GM04504 (cell line): ENCODE results near the gene IBA57.

ENCODE experiments used
- DNase-seq: peaks from one replicate; pipeline ENCODE4 v3.0.0-alpha.2; 2012; ENCODE audit warnings: low read depth

The IBA57 gene

DNA sequence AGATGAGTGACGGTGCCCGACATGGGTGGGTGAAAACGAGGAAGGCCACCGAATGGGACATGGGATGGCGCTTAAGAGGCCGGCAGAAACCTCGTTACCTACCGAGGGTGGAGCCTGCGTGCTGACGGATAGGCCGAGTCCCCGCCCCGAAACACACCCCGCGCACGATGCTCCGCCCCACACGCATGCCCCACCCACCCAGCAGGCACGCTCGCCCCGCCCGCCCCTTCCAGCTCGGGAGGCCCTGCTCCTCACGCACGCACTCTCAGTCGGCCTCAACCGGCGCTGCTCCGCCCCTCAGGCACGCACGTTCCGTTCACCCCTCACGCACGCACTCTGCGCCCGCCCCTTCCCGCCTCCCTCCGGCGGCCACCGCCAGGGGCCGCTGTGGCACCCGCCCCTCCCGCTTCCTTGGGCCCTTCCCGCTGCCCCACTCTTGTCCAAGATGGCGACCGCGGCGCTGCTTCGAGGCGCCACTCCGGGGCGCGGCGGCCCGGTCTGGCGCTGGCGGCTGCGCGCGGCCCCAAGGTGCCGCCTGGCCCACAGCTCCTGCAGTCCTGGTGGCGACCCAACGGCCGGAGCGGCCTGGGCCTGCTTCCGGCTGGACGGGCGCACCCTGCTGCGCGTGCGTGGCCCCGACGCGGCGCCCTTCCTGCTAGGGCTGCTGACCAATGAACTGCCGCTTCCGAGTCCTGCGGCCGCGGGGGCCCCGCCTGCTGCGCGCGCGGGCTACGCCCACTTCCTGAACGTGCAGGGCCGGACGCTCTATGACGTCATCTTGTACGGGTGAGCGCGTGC, at the start of gene IBA57:
Gene IBA57, plus strand, starts transcription at position 433 of the 798 bp plus-strand sequence. Its CDS starts 13 bp downstream, at position 446.
- DNase-seq = peak; percentile 98

GRCh38 chr1:228117335-228117734, 48.3 kb upstream of the IBA57 start:
- no peak for DNase-seq

GRCh38 chr1:228118040-228118439, 47.6 kb upstream of the IBA57 start:
- no peak for DNase-seq

- DNase-seq = no peak
Observed at GRCh38 chr1:228120351-228120750, 45.3 kb upstream of the IBA57 start.

GRCh38 chr1:228120857-228121489, 44.6 kb upstream of the IBA57 start:
- no peak for DNase-seq

GRCh38 chr1:228122921-228123441, 42.6 kb upstream of the IBA57 start:
- no peak for DNase-seq

- DNase-seq = no peak
Observed at GRCh38 chr1:228123505-228123904, 42.1 kb upstream of the IBA57 start.

GRCh38 chr1:228125185-228125584, 40.4 kb upstream of the IBA57 start:
- no peak for DNase-seq

DNA sequence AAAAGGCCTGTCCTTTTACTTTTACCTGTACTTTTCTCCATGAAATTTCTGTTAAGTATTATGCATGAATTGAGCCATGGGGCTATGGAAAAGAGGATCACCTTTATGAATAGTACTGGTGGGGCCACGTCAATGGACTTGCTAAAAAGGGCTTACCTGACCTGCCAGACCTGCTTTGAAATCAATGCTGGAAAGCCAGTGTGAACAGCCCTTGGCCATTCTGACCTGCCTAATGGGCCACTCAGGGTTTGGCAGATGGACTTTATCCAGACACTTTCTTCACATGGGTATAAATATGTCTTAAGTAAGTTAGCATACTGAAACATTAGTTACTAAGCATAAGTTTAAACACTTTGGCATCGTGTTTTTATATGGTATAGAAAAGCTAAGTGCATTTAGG, 33.8 kb upstream of the IBA57 start:
- no peak for DNase-seq

DNA sequence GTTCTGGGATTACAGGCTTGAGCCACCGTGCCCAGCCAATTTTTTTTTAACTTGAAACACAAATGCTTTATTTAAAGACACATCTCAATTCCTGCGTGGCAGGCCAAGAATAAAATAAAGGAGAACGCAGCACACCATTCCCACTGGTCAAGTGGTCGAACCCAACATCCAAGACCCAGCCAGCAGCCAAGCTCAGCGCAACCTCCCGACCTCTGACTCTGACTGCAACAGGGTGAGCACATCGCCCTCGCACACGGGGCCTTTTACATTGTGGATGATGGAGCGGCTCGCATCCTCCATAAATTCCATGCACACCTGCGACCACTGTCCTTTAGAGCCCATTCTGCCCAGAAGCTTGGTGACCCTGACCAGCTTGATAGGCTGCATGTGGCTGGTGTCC, 31.0 kb upstream of the IBA57 start:
- no peak for DNase-seq

GRCh38 chr1:228136901-228137300, 28.7 kb upstream of the IBA57 start:
- DNase-seq = no peak

GRCh38 chr1:228139406-228139930, 26.1 kb upstream of the IBA57 start:
- no peak for DNase-seq

DNA sequence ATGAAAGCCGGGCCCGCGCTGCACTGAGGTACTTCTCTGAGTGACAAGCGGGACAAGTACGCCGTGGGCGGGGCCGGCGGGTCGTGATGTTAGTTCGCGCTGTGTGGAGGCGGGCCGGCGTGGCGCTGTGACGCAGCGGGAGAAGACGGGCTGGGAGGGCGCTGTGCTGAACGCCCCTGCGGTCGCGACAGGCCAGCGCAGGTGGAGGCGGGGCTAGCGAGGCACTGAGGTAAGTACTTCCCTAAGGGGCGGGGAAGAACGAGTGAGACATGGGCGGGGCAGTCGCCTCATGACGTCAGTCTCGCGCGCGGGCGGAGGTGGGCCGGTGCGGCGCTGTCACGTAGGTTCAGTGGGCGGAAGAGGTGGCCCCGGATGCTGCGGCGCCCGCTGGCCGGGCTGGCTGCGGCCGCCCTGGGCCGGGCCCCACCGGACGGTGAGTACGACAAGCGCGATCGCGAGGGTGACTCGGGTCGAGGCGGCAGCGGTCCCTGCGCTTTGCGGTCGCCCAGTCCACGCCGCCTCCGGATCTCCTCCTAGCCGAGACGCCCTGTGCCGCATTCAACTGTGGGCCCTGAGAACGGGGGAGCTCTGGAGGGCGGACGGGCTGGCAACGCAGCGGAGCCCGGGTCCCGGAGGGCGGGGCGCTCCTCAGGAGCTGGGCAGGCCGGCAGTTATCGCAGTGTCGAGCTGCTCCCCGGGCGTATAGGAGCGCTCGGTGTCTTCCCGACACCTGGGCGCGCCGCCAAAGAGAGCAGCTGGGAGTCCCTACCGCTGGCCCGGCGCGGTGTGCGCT, 25.5 kb upstream of the IBA57 start, which contains the start of gene GUK1:
Gene GUK1, plus strand, starts transcription at position 349 of the 793 bp plus-strand sequence. Its CDS starts 24 bp downstream, at position 373.
- DNase-seq = peak; percentile 97

DNA sequence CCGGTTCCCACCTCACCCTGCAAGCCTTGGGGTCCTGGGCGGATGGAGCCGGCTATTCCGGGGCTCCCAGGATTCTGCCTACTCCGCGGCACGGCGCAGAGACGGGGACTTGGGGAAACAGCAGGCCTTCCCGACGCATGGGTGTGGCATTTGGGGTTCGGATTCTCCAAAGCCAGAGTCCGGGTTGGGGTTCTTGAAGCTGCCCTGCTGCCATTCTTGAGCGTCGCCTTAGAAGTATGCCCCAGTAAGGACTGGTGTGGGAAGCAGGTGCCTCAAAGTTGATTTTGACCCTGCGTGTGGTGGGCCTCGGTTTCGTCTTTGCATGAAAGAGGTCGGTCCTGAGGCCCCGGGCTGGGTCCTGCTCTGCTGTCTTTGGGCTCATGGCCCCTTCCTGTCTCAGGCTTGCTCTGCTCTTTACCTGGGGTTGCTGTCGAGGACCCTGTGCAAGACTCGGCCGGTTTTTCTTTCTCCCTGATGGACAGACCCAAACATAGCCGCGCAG, 24.8 kb upstream of the IBA57 start:
- no peak for DNase-seq

DNA sequence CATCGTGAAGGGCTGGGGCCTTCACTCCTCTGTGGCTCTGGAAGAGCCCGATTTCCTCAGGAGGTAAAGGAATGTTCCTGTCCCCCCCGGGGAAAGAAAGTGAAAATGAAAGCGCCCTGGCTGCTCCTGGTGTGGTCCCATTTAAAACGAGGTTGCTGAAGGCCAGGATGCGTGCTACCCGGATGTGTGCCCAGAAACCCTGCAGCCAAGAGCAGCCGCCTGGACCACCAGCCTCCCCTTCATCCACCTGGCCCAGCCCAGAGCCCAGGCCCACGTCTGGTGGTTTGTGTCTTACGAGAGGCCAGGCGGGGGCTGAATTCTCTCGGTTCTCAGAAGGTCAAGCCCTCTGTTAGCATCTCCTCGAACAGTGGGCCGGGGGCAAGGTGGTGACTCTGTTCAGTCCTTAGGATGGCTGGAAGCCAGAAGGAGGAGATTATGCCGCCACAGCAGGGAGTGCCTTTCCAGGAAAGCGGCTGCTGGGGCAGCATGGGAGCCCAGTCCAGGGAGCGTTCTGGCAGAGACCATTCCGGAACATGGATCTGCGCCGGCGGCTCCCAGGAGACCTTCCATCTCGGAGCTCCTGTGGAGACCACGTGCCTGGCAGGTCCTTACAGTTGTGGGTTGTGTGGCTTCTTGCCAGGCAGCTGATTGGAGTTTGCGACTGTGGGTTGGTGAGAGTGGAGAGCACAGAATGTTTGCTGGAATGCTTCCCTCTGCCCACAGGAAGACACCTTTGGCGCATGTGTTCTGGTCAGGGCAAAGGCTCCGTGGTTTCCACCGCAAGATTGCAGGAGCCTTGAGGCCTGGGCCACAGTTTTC, 24.2 kb upstream of the IBA57 start:
- no peak for DNase-seq

DNA sequence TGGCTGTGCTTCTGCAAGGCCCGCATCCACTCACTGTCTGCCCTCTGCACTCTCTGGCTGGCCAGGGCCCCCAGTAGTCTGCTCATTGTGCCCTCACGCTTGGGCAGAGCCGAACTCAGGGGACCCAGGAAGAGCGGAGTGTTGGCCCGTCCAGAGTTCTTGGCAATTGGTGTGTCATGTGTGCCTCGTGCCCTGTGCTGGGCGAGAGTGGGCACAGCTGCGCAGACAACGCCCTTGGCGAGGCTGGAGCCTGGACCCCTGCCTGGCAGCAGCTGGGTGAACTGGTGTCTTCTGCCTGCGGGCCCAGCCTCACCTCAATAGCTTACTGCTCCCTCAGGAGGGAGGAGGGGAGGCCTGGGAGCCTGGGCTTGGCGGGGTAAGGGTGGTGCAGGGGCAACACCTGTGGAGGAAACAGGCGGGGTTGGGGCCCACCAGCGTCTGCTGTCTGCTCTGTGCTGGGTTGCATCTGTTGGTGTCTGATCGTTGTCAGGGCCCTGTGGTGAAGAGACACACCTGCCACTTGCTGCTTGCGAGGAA, 23.4 kb upstream of the IBA57 start:
- no peak for DNase-seq

- no peak for DNase-seq
Observed at GRCh38 chr1:228142701-228143136, 22.9 kb upstream of the IBA57 start.

GRCh38 chr1:228143480-228144192, 22.0 kb upstream of the IBA57 start:
- no peak for DNase-seq

- no peak for DNase-seq
Observed at GRCh38 chr1:228144193-228144992, 21.2 kb upstream of the IBA57 start.
